Mesodermal cell (in vitro differentiated cells): ENCODE data around the gene DEDD.
A peak's percentile ranks its signal among the peaks of the same experiment; 100 is the strongest.
"Not testable (repeated sequence)": the region's sequence is repeated elsewhere in the genome, so short reads cannot be mapped to it uniquely, and the experiment has no call there.

ENCODE experiments used
- H3K27ac ChIP-seq: 2 replicates; pipeline ENCODE4 v1.7.0; 2013; ENCODE audit warnings: mild to moderate bottlenecking, low read depth, low read length, moderate library complexity; ENCODE audit not compliant: severe bottlenecking
- H3K36me3 ChIP-seq: 2 replicates; pipeline ENCODE4 v1.7.1; 2013; ENCODE audit warnings: mild to moderate bottlenecking, low read length, moderate library complexity; ENCODE audit not compliant: control insufficient read depth, insufficient read depth
- H3K4me1 ChIP-seq: one replicate; pipeline ENCODE4 v1.7.1; 2013; ENCODE audit warnings: mild to moderate bottlenecking, low read length; ENCODE audit not compliant: insufficient read depth, control insufficient read depth, poor library complexity, severe bottlenecking
- H3K4me3 ChIP-seq: 2 replicates; pipeline ENCODE4 v1.7.0; 2013; ENCODE audit warnings: low read length, control low read depth, mild to moderate bottlenecking; ENCODE audit not compliant: insufficient read depth, poor library complexity, severe bottlenecking; ENCODE audit errors: extremely low read depth
- H3K9me3 ChIP-seq: 2 replicates; pipeline ENCODE4 v1.7.1; 2013; ENCODE audit warnings: mild to moderate bottlenecking, low read length, moderate library complexity; ENCODE audit not compliant: control insufficient read depth
- WGBS, 2 experiments: methylation state at CpG; one replicate each; pipeline ENCODE4 v1.1.5; 2013; ENCODE audit warnings: missing lambda C conversion rate in 2 of 2; ENCODE audit not compliant: insufficient coverage in 2 of 2; 5-methylcytosine and 5-hydroxymethylcytosine counted together

DEDD gene

DNA sequence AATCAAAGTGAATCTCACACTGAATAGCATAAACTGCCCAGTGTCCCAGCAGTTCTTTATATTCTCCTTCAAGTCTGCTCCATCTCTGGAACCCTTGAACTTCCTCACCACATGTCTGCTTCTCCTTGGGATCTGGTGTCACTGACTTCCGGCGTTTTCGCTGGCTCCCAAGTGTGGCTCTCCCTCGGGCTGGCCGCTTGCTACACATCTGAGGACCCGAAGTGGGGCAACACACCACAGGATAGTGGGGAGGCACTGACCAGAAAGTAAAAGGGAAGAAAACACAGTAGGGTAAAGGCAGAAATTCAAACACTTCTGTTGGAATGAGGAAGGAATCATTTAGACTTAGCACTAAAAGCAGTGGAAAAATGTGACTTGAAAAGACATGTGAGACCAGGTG, 9.5 kb downstream of the DEDD start:
- WGBS, 2 experiments: 93 to 100% methylated on average over 3 to 5 of the region's 6 CpGs
- no peak overlapping the region for H3K4me3 ChIP-seq
- H3K27ac ChIP-seq: no peak overlapping the region
- H3K9me3 ChIP-seq: no peaks in the 10 kb centered on the region
- H3K36me3 ChIP-seq: peaks cover 87% of the 10 kb centered on the region
- H3K4me1 ChIP-seq: peaks cover 15% of the 10 kb centered on the region

DNA sequence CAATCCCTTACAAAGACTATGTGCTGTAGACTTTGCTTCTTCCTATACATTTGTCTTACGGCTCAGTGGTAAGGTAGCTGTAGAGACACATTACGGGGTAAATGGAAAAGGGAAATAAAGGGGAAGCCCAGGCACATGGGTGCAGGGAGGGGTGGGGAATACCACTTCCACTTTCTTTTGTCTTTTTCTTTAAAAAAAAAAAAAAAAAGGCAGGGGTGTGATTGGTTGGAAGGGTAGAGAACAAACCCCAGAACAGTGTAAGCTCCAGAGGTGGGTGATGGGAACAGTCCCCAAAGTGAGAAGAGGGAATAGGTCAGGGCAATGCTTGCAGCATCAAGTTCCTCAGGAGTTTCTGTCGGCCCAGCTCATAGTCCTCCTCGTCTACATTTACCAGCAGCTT, 10.6 kb downstream of the DEDD start:
- Histone ChIP-seq H3K9me3 (no peaks in the 10 kb centered on the region), H3K27ac (no peak overlapping the region), H3K36me3 (peaks cover 76% of the 10 kb centered on the region), H3K4me1 (peaks cover 15% of the 10 kb centered on the region), H3K4me3 (no peak overlapping the region)
- 94 to 100% methylated on average over 2 of the region's 4 CpGs for WGBS, 2 experiments

DNA sequence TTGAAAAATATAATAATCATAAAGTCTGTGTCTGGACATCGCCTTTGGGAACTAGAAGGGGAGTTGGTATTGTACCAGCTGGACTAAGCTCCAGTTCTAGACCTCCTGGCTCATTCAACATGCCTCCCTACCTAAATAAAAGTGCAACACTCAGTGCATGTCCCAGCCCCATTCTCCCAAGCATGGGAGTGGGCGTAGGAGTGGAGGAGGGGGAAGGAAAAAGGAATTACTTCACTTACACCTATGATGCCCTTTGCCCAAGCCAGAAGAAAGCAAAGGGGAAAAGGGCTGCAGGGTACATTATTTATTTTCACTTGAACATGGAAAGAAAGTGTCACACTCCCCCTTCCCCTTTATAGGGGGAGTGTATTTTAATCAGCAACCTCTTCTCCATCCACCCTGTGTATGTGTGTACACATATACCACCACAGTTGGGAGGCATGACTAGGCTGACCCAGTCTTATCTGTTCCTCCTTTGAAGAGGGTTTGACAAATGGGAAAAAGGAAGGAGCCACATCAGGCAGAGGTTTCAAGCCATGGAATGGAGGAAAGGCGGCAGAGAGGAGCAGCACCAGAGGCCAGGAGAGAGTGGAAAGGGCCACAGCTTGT, 11.3 kb downstream of the DEDD start:
- Histone ChIP-seq H3K36me3 (peaks cover 73% of the 10 kb centered on the region), H3K4me3 (no peak overlapping the region), H3K4me1 (peaks cover 15% of the 10 kb centered on the region), H3K9me3 (no peaks in the 10 kb centered on the region), H3K27ac (no peak overlapping the region)
- 100% methylated on average over 1 of the region's 3 CpGs; no CpG with 5 or more reads in 1 of the 2 experiments for WGBS, 2 experiments

DNA sequence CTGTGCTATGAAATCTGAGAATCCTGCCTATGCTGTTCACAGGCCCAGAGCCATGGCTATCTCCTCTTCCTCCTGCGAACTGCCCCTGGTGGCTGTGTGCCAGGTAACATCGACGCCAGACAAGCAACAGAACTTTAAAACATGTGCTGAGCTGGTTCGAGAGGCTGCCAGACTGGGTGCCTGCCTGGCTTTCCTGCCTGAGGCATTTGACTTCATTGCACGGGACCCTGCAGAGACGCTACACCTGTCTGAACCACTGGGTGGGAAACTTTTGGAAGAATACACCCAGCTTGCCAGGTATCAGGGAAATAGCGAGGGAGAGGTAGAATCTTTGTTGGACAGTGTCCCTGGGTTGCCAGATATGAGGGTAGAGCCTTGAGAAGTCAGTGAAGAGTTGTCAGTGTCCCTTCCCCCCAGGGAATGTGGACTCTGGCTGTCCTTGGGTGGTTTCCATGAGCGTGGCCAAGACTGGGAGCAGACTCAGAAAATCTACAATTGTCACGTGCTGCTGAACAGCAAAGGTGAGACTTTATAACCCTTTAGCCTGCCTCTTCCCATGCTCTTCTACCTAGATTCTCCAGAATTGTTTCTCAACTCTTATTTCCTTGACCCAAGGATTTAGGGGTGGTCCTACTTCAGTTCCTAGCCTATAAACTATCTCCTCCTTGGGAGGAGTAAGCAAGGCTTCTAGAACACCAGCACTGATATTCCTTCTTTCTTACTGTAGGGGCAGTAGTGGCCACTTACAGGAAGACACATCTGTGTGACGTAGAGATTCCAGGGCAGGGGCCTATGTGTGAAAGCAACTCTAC, 13.2 kb downstream of the DEDD start:
- Histone ChIP-seq H3K9me3 (no peaks in the 10 kb centered on the region), H3K36me3 (peaks cover 69% of the 10 kb centered on the region), H3K27ac (peak overlapping the region; percentile 62), H3K4me1 (peaks cover 22% of the 10 kb centered on the region), H3K4me3 (peak overlapping the region; percentile 100)
- 77 to 86% methylated on average over 7 to 10 of the region's 10 CpGs for WGBS, 2 experiments

DNA sequence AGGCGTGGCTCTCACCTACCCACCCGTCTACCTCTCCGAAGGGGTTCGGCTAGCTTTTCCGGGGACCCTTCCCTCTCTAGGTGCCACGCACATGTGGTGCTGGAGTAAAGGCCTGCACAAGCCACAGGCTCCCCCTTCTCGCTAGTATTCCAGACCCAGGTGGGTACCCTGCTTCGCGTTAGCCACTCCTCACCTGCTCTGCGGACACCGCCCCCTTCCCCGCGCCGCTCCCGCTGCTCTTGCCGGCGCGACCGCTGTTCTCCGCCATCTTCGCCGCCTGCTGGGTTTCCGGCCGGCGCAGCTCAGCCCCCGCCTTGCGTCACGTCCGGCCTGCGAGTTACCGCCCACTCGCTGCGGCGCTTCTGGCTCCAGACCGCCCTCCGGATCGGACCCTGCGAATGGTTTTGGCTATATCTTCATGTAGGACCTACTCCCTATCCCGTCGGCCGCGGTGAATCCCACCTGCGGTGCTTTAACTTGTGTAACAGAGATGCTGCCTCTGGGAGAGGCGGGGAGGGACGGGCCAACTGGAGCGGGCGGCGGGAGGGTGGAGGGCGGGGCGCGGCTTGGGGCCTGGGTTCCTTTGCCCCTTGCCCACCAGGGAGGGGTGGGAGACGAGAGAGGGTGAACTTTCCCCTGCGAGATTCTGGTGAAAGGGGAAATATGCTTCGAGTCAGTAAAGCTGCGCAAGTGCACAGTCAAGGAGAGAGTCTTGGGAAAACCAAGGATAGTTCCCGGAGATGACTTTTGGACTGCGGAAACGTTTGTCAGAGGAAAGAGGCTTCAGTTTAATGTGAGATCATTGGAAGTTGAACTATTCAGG, 14.5 kb downstream of the DEDD start, which contains the start of the genes NIT1 and PFDN2:
TSS of gene NIT1 (plus strand) at position 347 of the 823 bp plus-strand sequence. CDS start at position 419, 72 bp downstream.
TSS of gene PFDN2 (minus strand) at position 279 of the 823 bp plus-strand sequence. CDS start at position 268, 11 bp downstream.
- H3K36me3 ChIP-seq: peaks cover 63% of the 10 kb centered on the region
- 0% methylated on average over 44 to 50 of the region's 58 CpGs for WGBS, 2 experiments
- H3K4me3 ChIP-seq: peak within 1 kb of the TSS; percentile 100
- peaks cover 22% of the 10 kb centered on the region for H3K4me1 ChIP-seq
- no peaks in the 10 kb centered on the region for H3K9me3 ChIP-seq
- peak within 1 kb of the TSS; percentile 93 for H3K27ac ChIP-seq

DNA sequence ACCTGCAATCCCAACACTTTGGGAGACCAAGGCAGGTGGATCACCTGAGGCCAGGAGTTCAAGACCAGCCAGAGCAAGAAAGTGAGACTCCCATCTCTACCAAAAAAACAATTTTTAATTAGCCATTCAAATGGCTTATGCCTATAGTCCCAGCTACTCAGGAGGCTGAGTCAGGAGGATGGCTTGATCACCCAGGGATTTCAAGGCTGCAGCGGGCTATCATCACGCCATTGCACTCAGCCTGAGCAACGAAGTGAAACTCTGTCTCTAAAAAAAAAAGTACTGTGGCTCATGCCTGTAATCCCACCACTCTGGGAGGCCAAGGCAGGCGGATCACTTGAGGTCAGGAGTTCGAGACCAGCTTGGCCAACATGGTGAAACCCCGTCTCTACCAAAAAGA, 16.5 kb downstream of the DEDD start:
- peaks cover 22% of the 10 kb centered on the region for H3K4me1 ChIP-seq
- H3K4me3 ChIP-seq, H3K9me3 ChIP-seq, H3K27ac ChIP-seq: not testable (repeated sequence)
- peaks cover 48% of the 10 kb centered on the region for H3K36me3 ChIP-seq
- 95 to 97% methylated on average over 6 of the region's 6 CpGs for WGBS, 2 experiments

DNA sequence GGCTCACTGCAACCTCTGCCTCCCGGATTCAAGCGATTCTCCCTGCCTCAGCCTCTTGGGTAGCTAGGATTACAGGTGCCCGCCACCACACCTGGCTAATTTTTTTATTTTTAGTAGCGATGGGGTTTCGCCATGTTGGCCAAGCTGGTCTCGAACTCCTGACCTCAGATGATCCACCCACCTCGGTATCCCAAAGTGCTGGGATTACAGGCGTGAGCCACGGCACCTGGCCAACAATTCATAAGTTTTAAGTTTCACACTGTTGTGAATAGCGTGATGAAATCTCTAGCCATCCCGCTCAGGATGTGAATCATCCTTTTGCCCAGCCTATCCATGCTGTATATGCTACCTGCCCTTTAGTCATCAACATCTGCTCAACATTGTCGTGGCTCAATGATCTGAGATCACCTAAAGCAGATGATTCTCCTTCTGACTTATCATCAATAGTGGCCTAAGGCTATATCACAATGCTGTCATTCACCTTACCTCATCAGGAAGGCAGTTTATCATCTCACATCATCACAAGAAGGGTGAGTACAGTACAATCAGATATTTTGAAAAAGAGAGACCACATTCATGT, 17.2 kb downstream of the DEDD start:
- H3K9me3 ChIP-seq: no peaks in the 10 kb centered on the region
- H3K4me3 ChIP-seq: no peak overlapping the region
- peaks cover 41% of the 10 kb centered on the region for H3K36me3 ChIP-seq
- H3K4me1 ChIP-seq: peaks cover 22% of the 10 kb centered on the region
- 96 to 98% methylated on average over 12 of the region's 12 CpGs for WGBS, 2 experiments
- no peak overlapping the region for H3K27ac ChIP-seq

DNA sequence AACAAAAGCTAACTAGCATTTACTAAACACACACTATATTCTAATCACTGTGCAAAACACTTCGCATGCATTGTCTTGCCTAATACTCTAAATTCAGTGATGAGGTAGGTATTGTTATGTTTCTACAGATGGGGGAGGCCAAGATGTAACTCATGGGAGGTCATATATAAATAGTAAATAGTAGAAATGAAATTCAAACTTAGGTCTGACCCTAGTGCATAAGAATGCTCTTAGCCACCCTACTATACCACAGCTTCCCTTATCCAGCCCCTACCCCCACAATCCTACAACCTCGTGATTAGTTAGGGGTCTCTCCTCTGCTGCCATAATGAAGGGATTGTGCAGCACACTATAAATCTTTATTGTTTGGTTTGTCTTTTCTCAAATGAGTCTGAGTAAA, 17.9 kb downstream of the DEDD start:
- peaks cover 17% of the 10 kb centered on the region for H3K4me1 ChIP-seq
- H3K9me3 ChIP-seq: no peaks in the 10 kb centered on the region
- peaks cover 36% of the 10 kb centered on the region for H3K36me3 ChIP-seq
- H3K4me3 ChIP-seq: no peak overlapping the region
- WGBS, 2 experiments: no CpG with 5 or more reads among the region's 2 CpGs
- no peak overlapping the region for H3K27ac ChIP-seq

DNA sequence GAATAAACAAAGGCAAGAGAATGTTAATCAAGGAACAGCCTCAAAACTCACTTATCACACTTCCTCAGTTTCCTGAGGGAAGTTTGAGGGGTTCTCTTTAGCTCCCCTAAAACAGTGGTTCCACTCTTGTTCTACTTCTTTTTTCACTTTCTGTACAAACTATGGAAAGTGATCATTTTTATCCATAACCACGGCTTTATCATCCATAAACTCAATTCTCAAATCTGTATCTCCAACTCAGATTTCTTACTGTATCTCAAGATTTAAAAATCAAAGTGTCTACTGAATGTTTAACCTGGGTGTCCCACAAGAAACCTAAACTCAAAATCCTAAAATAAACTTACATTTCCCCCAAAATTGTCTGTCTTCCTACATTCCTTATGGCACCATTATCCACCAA, 18.6 kb downstream of the DEDD start:
- Histone ChIP-seq H3K9me3 (no peaks in the 10 kb centered on the region), H3K36me3 (peaks cover 35% of the 10 kb centered on the region), H3K27ac (no peak overlapping the region), H3K4me3 (no peak overlapping the region), H3K4me1 (peaks cover 10% of the 10 kb centered on the region)
- 100% methylated on average over 1 of the region's 1 CpG for WGBS, 2 experiments

DNA sequence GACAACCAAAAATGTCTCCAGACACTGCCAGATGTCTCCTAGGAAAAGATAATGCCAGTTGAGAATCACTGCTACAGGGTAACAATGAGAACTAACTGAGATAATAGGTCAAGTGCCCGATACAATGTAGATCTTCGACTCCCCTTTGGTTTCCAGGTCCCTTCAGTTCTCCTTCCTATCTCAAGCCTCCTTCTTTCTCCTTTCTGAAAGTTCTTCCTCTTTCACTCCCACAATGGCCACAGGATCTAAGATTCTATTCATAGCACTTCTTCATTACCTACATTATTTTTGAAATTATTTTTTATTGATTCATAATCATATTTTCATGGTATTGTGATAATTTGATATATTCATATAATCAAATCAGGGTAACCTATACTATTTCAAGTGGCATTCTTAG, 20.9 kb downstream of the DEDD start:
- Histone ChIP-seq H3K4me1 (peaks cover 7% of the 10 kb centered on the region), H3K27ac (no peak overlapping the region), H3K9me3 (no peaks in the 10 kb centered on the region), H3K36me3 (peaks cover 41% of the 10 kb centered on the region), H3K4me3 (no peak overlapping the region)
- WGBS, 2 experiments: 92 to 100% methylated on average over 2 of the region's 2 CpGs
